NCI-H69 (cell line): ENCODE results near the gene CYP2F1.
"Not testable (repeated sequence)": the region's sequence is repeated elsewhere in the genome, so short reads cannot be mapped to it uniquely, and the experiment has no call there.

Source experiments
- DNase-seq: peaks from one replicate; lab custom pipeline; 2025; lab: John Stamatoyannopoulos, UW

CYP2F1 gene

DNA sequence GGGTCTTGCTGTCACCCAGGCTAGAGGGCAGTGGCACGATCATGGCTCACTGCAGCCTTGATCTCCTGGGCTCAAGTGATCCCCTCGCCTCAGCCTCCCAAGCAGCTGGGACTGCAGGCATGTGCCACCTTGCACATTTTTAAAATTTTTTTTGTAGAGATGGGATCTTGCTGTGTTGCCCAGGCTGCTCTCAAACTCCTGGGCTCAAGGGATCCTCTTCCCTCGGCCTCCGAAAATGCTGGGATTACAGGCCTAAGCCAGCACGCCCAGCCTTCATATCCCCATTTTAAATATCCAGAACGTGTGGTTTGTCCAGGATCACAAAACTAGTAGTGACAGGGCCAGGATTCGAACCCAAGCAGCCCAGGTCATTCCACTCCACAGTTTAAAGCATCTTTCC lies 13.1 kb downstream of the CYP2F1 start:
- not testable (repeated sequence) for DNase-seq

DNA sequence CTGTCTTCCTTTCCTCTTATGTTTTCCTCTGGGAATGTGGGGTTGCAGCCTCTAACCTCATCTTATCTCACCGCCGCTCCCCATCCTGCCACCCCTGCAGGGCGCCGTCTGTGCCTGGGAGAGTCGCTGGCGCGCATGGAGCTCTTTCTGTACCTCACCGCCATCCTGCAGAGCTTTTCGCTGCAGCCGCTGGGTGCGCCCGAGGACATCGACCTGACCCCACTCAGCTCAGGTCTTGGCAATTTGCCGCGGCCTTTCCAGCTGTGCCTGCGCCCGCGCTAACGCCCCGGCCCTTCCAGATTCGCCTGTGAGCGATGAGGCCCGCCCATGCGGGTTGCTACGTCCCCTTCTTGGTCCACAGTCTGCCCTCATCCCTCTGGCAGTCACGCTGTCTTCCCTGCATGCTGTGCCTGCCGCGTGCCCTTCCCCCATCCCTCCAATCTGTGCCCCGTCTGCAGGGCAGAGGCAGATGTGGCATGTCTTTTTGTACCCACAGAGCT lies 13.6 kb downstream of the CYP2F1 start:
- DNase-seq = peak; percentile 70

DNA sequence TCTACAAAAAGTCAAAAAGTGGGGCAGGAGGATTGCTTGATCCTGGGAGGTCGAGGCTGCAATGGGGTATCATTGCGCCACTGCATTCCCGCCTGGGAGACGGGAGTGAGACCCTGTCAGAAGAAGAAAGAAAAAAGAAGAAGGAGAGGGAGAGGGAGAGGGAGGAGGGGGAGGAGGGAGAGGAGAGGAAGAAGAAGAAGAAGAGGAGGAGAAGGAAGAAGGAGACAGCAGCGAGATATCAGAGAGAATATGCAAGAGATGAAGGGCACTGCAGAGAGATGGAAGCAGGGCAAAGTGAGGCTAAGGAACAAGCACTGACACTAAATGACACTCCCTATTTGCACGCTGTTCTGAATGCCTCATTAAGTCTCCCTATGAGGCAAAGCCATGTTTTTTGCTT lies 14.5 kb downstream of the CYP2F1 start:
- no peak for DNase-seq

DNA sequence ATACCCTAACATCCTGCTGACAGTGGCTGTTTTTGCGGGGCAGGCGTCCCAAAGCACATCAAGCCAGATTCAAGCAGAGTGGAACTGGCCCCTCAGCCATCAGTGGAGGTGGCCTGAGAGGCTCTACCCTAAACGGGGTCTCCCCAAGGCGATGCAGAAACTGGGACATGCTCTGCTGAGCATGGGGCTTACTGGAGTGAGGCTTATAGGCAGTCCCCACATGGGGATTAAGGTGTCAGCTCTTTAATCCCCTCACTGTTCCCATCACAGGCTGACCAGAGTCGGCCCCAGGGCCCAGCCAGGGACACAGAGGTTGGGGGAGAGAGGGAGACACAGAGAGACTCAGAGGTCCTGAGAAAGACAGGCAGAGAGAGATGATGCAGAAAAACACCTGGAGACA lies 17.0 kb downstream of the CYP2F1 start:
- no peak for DNase-seq

DNA sequence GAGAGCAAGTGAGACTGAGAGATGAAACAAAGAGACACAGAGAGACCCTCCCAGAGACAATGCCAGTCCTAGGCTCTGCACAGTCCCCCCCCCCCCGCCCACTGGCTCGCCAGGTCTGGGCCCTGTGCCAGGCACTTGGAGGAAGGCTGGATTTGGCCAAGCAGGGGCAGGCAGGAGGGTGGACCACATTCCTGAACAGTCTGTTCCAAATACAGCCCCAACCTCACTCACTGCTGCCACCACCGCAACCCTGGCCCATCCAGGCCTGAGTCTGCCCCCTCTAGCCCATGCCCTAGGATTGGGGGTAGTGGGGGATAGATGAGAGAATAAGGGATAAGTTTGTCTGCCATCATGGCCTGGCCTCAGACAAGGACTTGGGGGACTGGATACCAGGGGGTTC lies 19.0 kb downstream of the CYP2F1 start:
- no peak for DNase-seq

DNA sequence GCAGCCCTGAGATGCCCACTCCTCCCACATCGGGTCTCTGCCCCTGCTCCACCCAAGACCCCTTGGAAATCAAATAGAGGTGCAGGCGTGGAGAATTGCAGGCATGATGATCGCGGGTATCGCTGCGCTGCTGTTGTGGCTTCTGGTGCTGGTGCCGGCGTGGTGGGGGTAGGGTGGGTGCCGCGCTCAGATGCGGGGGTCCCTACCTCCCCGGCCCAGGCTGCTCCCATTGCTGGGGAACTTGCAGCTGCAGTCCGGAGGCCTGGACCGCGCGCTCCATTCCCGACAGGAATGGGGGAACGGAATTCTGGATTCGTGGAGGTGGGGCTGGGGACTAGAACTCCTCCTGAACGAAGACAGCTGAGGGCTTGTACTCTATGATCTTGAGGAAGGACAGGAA lies 20.4 kb downstream of the CYP2F1 start:
- no peak for DNase-seq

DNA sequence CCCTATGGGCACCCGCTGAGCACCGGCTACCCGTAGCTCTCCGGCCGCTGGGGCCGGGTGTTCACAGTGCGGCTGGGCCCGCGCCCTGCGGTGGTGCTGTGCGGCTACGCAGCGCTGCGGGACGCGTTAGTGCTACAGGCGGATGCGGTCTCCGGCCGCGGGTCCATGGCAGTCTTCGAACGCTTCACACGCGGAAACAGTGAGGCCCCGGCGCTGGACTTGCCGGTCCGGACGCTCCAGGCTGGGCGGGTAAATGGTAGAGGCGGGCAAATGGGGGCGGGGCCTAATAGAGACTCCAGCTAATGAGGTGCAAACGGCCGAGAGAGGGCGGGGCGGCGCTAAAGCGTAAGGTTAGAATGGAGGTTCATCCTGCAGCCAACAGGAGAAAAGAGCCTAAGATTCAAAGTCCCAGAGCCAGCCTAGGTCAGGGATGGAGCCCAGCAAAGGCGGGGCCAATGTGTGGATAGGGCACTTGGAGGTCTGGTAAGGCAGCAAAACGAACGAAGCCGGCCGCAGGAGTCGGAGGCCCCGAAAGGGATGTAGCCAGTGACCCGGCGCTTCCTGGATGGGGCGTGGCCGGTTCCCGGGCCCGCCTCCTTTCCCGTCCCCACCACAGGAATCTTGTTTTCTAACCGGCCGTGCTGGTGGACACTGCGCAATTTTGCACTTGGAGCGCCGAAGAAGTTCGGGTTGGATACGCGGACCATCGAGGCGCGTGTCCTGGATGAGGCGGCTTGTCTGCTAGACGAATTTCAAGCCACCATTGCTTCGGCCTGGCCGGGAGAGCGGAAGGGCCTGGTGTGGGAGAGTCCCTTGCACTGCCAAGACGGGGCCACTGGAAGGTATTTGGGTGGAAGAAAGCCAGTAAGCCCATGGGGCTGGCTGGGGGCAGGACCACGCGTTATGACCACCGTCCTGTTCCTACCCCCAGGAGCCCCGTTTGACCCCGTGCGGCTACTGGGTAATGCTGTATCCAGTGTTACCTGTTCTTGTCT lies 21.5 kb downstream of the CYP2F1 start:
- DNase-seq = peak; percentile 3

DNA sequence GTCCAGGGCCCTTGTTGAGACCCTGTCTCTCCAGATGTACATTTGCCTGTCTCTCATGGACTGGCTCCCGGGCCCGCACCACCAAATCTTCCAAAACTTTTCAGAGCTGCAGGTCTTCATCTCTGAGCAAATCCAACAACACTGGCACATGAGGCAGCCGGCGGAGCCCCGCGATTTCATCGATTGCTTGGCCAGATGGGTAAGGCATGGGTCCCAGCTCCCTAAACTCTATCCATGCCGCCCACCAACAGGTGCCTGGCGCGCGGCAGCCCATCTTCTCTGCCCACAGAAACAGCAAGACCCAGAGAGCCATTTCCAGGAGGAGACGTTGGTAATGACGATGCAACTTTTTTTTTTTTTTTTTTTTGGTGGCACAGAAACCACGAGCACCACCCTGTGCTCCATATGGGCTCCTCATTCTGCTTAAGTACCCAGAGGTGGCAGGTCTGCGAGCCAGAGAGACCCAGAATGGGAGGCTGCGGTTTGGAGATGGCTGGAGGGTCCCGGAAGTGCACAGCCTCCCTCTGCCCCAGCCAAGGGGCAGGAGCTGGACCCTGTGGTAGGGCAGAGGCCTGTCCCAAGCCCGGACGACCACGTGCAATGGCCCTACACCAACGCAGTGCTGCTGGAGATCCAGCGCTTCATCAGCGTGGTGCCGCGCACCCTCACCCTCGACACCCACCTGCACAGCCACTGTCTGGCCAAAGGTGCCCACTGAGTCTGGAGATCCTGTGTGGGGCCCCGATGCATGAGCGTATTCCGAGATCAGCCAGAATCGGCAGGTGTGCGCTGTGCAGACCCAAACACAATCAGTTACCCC lies 22.6 kb downstream of the CYP2F1 start:
- DNase-seq = no peak

DNA sequence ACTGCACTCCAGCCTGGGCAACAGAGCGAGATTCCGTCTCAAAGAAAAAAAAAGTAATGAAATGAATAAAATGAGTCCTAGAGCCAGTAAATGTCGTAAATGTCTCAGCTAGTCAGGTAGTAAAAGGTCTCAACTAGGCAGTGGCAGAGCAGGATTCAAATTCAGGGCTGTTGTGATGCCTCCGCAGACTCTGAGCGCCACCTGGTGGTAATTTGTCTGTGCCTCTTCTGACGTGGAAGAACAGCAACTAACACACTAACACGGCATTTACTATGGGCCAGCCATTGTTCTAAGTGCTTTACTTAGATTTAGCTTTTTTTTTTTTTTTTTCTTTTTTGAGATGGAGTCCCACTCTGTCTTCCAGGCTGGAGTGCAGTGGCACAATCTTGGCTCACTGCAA lies 30.2 kb downstream of the CYP2F1 start:
- peak; percentile 73 for DNase-seq

DNA sequence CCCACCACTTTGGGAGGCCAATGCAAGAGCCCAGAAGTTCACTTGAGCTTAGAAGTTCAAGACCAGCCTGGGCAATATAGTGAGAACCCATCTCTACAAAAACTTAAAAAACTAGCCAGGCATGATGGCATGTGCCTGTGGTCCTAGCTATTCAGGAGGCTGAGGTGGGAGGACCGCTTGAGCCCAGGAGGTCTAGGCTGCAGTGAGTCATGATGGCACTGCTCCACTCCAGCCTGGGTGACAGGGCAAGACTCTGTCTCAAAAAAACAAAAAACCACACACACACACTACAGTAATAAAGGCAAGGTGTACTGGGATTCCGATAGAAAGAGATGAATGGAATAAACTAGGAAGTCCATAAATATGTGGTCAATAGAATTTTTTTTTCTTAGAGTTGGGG lies 35.6 kb downstream of the CYP2F1 start:
- no peak for DNase-seq

DNA sequence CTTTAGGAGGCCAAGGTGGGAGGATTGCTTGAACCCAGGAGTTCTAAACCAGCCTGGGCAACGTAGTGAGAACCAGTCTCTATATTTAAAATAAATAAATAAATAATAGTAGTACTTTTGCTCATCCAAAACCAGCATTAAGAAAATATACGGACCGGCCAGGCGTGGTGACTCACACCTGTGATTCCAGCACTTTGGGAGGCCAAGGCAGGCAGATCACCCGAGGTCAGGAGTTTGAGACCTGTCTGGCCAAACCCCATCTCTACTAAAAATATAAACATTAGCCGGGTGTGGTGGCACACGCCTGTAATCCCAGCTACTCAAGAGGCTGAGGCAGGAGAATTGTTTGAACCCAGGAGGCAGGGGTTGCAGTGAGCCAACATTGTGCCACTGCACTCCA lies 36.8 kb downstream of the CYP2F1 start:
- DNase-seq = not testable (repeated sequence)

DNA sequence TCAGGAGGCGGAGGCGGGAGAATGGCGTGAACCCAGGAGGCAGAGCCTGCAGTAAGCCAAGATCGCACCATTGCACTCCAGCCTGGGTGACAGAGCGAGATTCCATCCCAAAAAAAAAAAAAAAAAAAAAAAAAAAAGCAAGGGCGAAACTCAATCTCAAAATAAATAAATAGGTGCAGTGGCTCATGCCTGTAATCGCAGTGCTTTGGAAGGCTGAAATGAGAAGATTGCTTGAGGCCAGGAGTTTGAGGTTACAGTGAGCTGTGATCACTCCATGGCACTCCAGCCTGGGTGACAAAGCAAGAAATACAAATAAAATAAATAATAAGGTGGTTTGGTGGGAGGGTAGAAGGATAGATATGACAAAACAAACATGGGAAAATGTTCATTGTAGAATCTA lies 39.8 kb downstream of the CYP2F1 start:
- DNase-seq = no peak

DNA sequence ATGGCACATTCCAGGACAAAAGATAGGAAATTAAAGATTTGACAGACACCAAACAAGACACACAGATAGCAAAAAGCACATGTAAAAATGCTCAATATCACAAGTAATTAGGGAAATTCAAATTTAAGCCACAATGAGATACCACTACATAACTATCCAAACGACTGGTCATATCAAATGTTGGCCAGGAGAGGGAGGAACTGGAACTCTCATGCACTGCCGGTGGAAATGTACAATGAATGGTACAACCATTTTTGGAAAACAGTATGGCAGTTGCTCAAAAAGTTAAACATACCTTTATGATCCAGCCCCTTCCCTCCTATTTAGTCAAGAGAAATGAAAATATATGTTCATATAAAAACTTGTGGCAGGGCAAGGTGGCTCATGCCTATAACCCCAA lies 42.0 kb downstream of the CYP2F1 start:
- DNase-seq = no peak

DNA sequence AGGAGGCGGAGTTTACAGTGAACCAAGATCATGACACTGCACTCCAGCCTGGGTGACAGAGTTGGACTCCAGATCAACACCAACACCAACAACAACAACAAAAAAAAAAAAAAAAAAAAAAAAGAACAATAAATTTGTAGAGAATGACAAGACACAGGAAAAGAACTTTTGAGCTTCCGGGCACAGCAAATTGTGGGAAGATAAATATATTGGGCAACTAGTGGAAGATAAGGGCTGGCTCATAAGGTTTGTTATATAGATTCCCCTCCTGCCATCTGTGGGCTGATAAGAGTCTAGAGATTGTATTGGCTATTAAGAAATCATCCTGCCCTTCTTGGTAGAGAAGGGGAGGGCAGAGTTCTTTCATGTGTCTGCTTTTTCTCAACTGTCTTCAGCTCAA lies 45.6 kb downstream of the CYP2F1 start:
- DNase-seq = no peak

DNA sequence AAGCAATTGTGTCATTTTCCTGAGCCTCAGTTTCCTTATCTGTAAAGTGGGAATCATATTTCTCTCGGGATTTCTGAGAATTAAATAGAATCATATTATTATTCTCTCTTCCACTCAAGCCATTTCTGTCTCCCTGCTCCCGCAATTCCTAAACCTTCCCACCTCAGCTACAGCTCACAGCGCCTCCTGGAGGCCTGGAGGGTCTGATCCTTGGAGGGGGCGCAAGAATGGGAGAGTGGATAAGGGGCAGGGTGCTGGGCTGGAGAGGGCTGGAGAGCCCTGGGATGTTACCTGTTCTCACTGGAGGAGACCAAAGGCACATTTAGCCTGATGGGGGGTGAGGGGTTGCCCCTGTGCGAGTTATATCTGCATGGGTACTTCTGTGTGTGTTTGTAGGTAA lies 47.7 kb downstream of the CYP2F1 start:
- peak; percentile 19 for DNase-seq

DNA sequence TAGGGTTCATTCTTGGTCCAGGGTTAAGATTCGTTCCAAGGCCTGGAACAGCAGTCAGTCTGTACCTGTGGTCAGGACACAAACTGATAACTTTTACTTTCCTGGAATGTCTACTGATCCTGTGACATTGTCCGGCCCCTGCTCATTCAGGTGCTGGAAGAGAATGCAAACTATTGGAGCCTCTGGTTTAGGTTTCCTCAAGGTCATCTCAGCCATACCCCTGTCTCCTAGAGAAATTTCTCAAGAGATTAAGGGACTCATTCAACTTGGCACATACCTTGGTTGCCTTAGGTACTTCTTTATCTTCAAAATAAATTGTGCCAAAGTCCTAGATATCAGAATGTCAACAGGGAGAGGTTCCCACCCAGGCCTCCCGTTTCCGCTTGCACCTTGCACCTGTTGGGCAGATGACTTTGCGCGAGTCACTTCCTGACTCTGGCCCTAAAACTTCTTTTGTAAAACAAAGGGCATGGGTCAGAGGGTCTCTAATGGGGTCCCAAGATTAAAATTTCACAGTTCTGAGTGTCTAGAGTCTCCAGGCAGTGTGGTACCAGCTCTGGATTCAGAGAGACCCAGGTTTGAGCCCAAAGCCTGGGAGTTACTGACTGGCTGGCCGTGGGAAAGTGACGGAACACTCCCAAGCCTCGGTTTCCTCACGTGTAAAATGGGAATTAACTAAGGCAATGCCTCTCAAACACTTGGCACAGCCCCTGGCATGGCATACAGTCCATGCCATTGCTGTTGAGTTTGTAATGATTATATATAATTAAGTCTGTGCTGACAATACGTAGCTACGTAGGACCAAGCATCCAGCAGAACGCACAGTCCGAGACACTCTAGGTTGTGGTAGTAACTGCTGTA lies 52.9 kb downstream of the CYP2F1 start:
- DNase-seq = no peak

DNA sequence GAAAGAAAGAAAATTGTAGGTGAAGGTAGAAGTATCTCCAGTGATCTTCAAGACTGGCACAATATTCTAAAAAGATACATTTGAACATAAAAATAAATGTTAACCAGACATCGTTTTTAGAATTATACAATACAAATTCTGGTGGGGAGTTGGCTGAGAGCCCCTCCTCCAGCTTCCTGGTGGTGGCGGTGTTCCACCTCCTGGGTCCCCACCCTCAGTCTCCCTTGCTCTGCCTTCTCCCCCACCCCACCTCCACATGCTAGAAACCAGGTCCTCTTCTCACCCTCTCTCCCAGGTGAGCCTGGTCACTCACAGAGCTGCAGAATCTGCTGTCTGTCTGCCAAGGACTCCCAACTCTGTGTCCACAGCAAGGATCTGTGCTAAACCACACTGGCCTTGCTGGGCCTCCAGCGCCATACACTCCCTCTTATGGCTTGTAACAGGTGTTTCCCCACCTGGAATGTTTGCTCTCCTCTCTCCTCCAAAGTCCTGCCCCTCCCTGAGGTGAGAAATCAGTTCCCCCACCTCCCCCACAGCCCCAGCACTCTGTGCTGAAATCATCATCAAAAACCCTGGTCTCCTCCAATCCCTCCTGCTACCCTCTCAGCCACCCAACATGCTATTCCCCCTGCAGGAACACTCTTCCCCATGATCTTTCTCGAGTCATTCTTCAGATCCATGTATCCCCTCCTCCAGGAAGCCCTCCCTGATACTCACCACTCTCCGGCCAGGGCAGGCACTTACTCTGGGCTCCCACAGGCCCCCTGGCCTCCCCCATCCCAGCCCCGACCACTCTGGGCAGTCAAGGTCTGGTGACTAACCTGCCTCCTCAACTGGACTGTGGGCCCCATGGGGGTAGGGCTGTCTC lies 58.3 kb downstream of the CYP2F1 start:
- no peak for DNase-seq

DNA sequence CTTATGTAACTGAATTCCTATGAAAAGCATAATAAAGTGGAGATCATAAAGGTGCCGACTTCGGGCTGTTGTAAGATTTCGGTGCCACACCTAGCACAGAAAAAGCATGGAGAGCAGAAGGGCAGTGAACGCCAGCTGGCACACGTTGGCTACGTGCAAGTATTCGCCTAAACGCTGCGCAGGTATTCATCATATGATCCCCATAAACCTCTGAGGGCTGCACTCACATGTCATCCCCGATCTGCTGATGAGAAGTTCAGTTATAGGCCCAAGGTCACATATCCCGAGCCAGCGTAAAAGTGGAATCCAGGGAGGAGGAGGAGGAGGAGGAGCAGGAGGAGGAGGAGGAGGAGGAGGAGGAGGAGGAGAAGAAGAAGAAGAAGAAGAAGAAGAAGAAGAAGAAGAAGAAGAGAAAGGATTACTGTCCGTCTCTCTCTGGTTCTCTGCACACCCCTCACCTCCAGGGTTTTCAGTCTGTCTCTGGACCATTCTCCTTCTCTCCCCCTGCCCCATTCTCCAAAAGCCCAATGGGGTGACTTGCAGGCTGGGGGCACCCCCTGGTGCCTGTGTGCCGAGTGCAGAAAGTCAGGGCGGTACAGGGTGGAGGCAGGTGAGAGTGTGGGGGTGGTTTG lies 60.2 kb downstream of the CYP2F1 start:
- DNase-seq = no peak

DNA sequence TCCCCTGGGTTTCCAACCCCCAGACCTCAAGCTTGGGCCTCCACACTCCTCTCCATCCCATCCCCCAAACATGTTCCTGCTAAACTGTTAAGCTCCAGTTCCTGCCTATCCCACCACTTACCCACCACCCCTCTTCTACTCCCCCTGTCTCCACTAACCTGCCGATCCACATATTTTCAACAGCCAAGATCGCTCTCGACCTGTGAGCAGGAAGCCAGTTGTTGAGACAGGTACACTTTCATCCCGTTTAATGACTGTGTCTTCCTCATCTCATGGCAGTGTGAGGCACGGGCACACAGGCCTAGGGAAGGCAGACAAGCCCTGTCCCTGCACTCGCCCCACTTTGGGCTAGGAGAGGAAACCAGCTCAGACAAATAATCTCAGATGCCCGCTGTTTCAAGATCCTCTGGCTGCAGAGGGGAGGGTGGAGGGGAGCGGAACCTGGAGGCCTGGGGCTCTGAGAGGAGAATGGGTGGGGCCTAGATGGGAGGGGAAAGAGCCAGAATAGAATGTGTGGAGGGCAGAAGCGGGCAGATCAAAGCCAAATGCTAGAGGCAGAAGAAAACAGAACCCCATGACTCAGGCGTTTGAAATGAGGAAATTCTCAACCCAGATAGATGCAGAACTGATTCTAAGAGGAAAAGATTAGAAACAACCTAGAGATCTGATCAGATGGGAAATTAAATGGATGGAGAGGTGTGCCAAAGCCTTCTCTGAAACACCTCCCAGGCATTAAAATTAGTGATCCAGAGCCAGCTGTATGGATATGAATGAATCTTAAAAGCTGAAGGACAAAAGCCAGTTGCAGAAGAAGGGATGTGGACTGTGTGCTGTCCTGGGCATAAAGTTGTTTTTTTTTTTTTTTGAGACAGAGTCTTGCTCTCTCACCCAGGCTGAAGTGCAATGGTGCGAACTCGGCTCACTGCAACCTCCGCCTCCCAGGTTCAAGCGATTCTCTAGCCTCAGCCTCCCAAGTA lies 61.9 kb downstream of the CYP2F1 start:
- DNase-seq = no peak
